Esophagus squamous epithelium (tissue), 5 donors: Measurements from ENCODE around the gene TMEM238. TPM values are rescaled to one million over a fixed set of nuclear protein-coding genes. Genes with fewer than 3 reads are reported as not detected.

ENCODE experiments used
- DNase-seq: peaks from one replicate; lab custom pipeline; 2025; lab: John Stamatoyannopoulos, UW
- H3K27ac ChIP-seq, 4 donors: fragments of 200-600 bp; sonication (generic); one replicate each; pipeline ENCODE4 v1.5.1; 2016 to 2019; ENCODE audit warnings: mild to moderate bottlenecking in 1 of 4
- H3K27me3 ChIP-seq, 4 donors: fragments of 200-600 bp; sonication (generic); 1 replicate in 3 of 4; 2 replicates in 1 of 4; pipeline versions ENCODE4 v1.5.1 to v1.6.0; 2017 to 2021; ENCODE audit warnings: antibody characterized with exemption in 1 of 4
- H3K36me3 ChIP-seq, 3 donors: fragments of 200-600 bp; sonication (generic); one replicate each; pipeline ENCODE4 v1.5.1; 2016 to 2019
- H3K4me1 ChIP-seq, 3 donors: fragments of 200-600 bp; sonication (generic); one replicate each; pipeline ENCODE4 v1.5.1; 2017 to 2019
- H3K4me3 ChIP-seq, 4 donors: fragments of 200-600 bp; sonication (generic); 1 replicate in 3 of 4; 2 replicates in 1 of 4; pipeline ENCODE4 v1.5.1; 2016 to 2019; ENCODE audit warnings: mild to moderate bottlenecking in 2 of 4, moderate library complexity in 1 of 4
- H3K9me3 ChIP-seq, 3 donors: fragments of 200-600 bp; sonication (generic); one replicate each; pipeline ENCODE4 v1.5.1; 2016 to 2019
- CTCF ChIP-seq, 6 experiments: fragments of 450-650 bp in 4 of 6; fragments of 200-600 bp in 2 of 6; sonication (generic) in 2 of 6; IDR thresholded peaks; one replicate each; pipeline ENCODE4 v1.5.1; 2016 to 2019; ENCODE audit warnings: antibody characterized with exemption in 6 of 6, mild to moderate bottlenecking in 4 of 6, moderate library complexity in 4 of 6
- POLR2A ChIP-seq, 4 donors: fragments of 450-650 bp; IDR thresholded peaks; one replicate each; pipeline ENCODE4 v1.6.1; 2017; ENCODE audit warnings: antibody characterized with exemption in 4 of 4, mild to moderate bottlenecking in 4 of 4, moderate library complexity in 3 of 4
- WGBS, 2 donors: methylation state at CpG; one replicate each; pipeline ENCODE4 v1.1.5; 2018; 5-methylcytosine and 5-hydroxymethylcytosine counted together
- intact Hi-C: fragments of 100-400 bp; cut with DNase I; formaldehyde crosslinking; loops from one replicate; pipeline ENCODE4 v1.15.0; 2022
- total RNA-seq, 4 donors: library from RNA; depleted of rRNA; stranded (reverse); fragments of >200 nt; gene quantifications; one replicate each; pipeline ENCODE4 v1.1.0, GENCODE V29; 2016
- donor health status: DM: yes; HTN: yes; CAD: no.

TMEM238 gene
- total RNA-seq, 4 donors from 2014 or later: 11.9 to 41.8 (median 27.1) TPM

- H3K4me3 ChIP-seq: no peak overlapping the region
- intact Hi-C loops: no loop called here
- 79 to 82% methylated on average over 16 to 20 of the region's 21 CpGs for WGBS, 2 donors
- H3K9me3 ChIP-seq: no peaks in the 10 kb centered on the region
- TF ChIP-seq POLR2A (IDR thresholded peaks at IDR 0.05) (no peak), CTCF (IDR thresholded peaks at IDR 0.05) (no peak)
- H3K36me3 ChIP-seq: peaks cover 6 to 52% (median 22%) of the 10 kb centered on the region in 3 donors
- no peak for DNase-seq
- H3K27ac ChIP-seq: peak overlapping the region in 1 of 4 donors; percentile 34
- peaks cover 27 to 72% (median 51%) of the 10 kb centered on the region in 3 donors for H3K4me1 ChIP-seq
- no peaks in the 10 kb centered on the region for H3K27me3 ChIP-seq
Observed at GRCh38 chr19:55389386-55390317, 5.6 kb upstream of the TMEM238 start.

GRCh38 chr19:55387736-55388497 lies 3.8 kb upstream of the TMEM238 start:
- intact Hi-C loops: no loop called here
- Histone ChIP-seq H3K27me3 (no peaks in the 10 kb centered on the region), H3K36me3 (peaks cover 6 to 52% (median 22%) of the 10 kb centered on the region in 3 donors), H3K4me3 (peak overlapping the region; percentile 74 to 97 (median 88)), H3K4me1 (peaks cover 34 to 85% (median 60%) of the 10 kb centered on the region in 3 donors), H3K27ac (peak overlapping the region in 2 of 4 donors; percentile 94 to 97), H3K9me3 (no peaks in the 10 kb centered on the region)
- TF ChIP-seq POLR2A (IDR thresholded peaks at IDR 0.05) (no peak), CTCF (IDR thresholded peaks at IDR 0.05) (no peak)
- no peak for DNase-seq
- WGBS, 2 donors: 58 to 59% methylated on average over 2 to 8 of the region's 24 CpGs

- H3K4me1 ChIP-seq: peaks cover 34 to 80% (median 62%) of the 10 kb centered on the region in 3 donors
- peak overlapping the region; percentile 74 to 97 (median 88) for H3K4me3 ChIP-seq
- intact Hi-C loops: no loop called here
Observed at GRCh38 chr19:55386493-55386971, 2.4 kb upstream of the TMEM238 start.

DNA sequence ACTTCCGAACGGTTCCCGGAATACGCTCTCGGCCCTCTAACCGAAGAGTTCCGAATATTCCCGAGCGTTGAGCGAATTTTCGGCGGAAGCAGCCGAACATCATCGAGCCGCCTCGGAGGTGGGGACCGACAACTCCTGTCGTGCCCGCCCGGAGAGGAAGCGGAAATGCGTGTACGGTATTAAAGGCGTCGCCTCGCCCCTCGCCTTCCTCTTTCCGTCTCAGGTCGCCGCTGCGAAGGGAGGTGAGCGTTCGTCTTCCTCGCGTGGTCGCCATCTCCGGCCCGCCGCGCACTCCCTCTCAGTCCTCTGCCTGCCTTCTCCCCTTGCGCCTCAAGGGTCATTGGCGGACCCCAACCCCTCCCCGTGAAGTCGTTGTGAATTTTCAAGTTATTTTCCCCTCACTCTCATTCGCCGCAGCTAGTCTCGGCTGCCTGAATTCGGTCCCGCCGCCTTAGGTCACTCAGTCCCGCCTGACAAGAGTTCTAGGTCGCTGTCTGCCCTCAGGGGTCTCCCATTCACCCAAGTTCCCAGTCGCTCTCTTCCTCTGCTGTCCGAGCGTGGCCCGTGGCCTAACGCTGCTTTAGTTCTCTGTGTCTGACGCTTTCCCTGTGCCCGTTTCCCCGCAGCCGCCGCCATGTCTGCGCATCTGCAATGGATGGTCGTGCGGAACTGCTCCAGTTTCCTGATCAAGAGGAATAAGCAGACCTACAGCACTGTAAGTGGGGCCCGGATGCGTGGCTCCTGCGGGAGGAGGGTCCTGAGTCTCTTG lies 1.8 kb upstream of the TMEM238 start, which contains the start of gene RPL28:
TSS of gene RPL28 (plus strand) at position 209 of the 769 bp plus-strand sequence. CDS start at position 635, 426 bp downstream.
- WGBS, 2 donors: 0 to 1% methylated on average over 35 to 41 of the region's 68 CpGs
- Histone ChIP-seq H3K9me3 (no peaks in the 10 kb centered on the region), H3K27me3 (no peaks in the 10 kb centered on the region), H3K36me3 (peaks cover 6 to 46% (median 22%) of the 10 kb centered on the region in 3 donors), H3K27ac (peak within 1 kb of the TSS; percentile 86 to 97 (median 93)), H3K4me3 (peak within 1 kb of the TSS; percentile 74 to 97 (median 88)), H3K4me1 (peaks cover 34 to 74% (median 56%) of the 10 kb centered on the region in 3 donors)
- peak; percentile 88 for DNase-seq
- intact Hi-C loops: no loop called here
- peak; percentile 72 to 100 (median 98) for TF ChIP-seq POLR2A (IDR thresholded peaks at IDR 0.05)
- TF ChIP-seq CTCF (IDR thresholded peaks at IDR 0.05): peak in 3 of 6 experiments; percentile 7 to 24 (median 9)

More at GRCh38 chr19:55386493-55386971, 2.4 kb upstream of the TMEM238 start:
- Histone ChIP-seq H3K27me3 (no peaks in the 10 kb centered on the region), H3K27ac (peak overlapping the region; percentile 86 to 97 (median 93)), H3K36me3 (peaks cover 6 to 52% (median 22%) of the 10 kb centered on the region in 3 donors), H3K9me3 (no peaks in the 10 kb centered on the region)
- DNase-seq: no peak
- 0% methylated on average over 2 of the region's 33 CpGs; no CpG with 5 or more reads in 1 of the 2 donors for WGBS, 2 donors
- TF ChIP-seq POLR2A (IDR thresholded peaks at IDR 0.05): no peak
- no peak for TF ChIP-seq CTCF (IDR thresholded peaks at IDR 0.05)
